GM23338 (cell line): ENCODE measurements around the gene RAB13. TPM values are rescaled to one million over a fixed set of nuclear protein-coding genes. Genes with fewer than 3 reads are reported as not detected.

ENCODE experiments used
- ATAC-seq: fragments of 200-7000 bp; cut with Tn5 transposase; 3 replicates; pipeline ENCODE4 v1.9.1; 2020
- DNase-seq: peaks from one replicate; pipeline ENCODE4 v3.0.0-alpha.2; 2015; ENCODE audit warnings: low spot score
- H2AFZ ChIP-seq: fragments of 200-600 bp; sonication (generic); 2 replicates; pipeline ENCODE4 v1.8.0; 2016; ENCODE audit warnings: antibody characterized with exemption, mild to moderate bottlenecking, moderate library complexity
- H3F3A ChIP-seq: fragments of 200-600 bp; sonication (generic); replicated peaks from 2 replicates; pipeline ENCODE4 v1.8.0; 2017; ENCODE audit warnings: antibody characterized with exemption, mixed run types, low read depth
- H3K27ac ChIP-seq: fragments of 200-600 bp; sonication (generic); 2 replicates; pipeline ENCODE4 v1.6.1; 2016; ENCODE audit warnings: low read depth
- H3K27me3 ChIP-seq: fragments of 200-600 bp; sonication (generic); 2 replicates; pipeline ENCODE4 v1.8.0; 2016; ENCODE audit warnings: mild to moderate bottlenecking, mixed run types, moderate library complexity; ENCODE audit not compliant: insufficient read depth
- H3K36me3 ChIP-seq: fragments of 200-600 bp; sonication (generic); 2 replicates; pipeline ENCODE4 v1.8.0; 2016; ENCODE audit warnings: mild to moderate bottlenecking; ENCODE audit not compliant: insufficient read depth
- H3K4me1 ChIP-seq: fragments of 200-600 bp; sonication (generic); 2 replicates; pipeline ENCODE4 v1.8.0; 2016; ENCODE audit warnings: mild to moderate bottlenecking, moderate library complexity; ENCODE audit not compliant: insufficient read depth
- H3K4me2 ChIP-seq: fragments of 200-600 bp; sonication (generic); 2 replicates; pipeline ENCODE4 v1.7.1; 2017; ENCODE audit warnings: mixed run types
- H3K4me3 ChIP-seq: fragments of 200-600 bp; sonication (generic); 2 replicates; pipeline ENCODE4 v1.6.1; 2016; ENCODE audit warnings: mixed run types
- H3K79me2 ChIP-seq: fragments of 200-600 bp; sonication (generic); replicated peaks from 2 replicates; pipeline ENCODE4 v1.8.0; 2017; ENCODE audit warnings: mild to moderate bottlenecking; ENCODE audit not compliant: insufficient read depth
- H3K9me2 ChIP-seq: fragments of 200-600 bp; sonication (generic); 2 replicates; pipeline ENCODE4 v1.8.0; 2017; ENCODE audit not compliant: insufficient read depth
- H4K20me1 ChIP-seq: fragments of 200-600 bp; sonication (generic); replicated peaks from 2 replicates; pipeline ENCODE4 v1.8.0; 2017; ENCODE audit warnings: mild to moderate bottlenecking; ENCODE audit not compliant: insufficient read depth
- H3K27ac Mint-ChIP-seq: 2 replicates; pipeline ENCODE4 v1.8.0; 2020; ENCODE audit warnings: inconsistent platforms, mild to moderate bottlenecking, moderate library complexity, mixed read lengths
- H3K27me3 Mint-ChIP-seq: 3 replicates; pipeline ENCODE4 v1.8.0; 2022; ENCODE audit warnings: low read depth, mild to moderate bottlenecking, moderate library complexity, mixed read lengths, inconsistent platforms; ENCODE audit not compliant: insufficient read depth, poor library complexity
- H3K36me3 Mint-ChIP-seq: 3 replicates; pipeline ENCODE4 v1.8.0; 2021; ENCODE audit warnings: low read depth, mild to moderate bottlenecking, inconsistent platforms, moderate library complexity, mixed read lengths
- H3K4me1 Mint-ChIP-seq: 3 replicates; pipeline ENCODE4 v1.8.0; 2020; ENCODE audit warnings: mild to moderate bottlenecking, inconsistent platforms, mixed read lengths
- H3K4me3 Mint-ChIP-seq: 3 replicates; pipeline ENCODE4 v1.8.0; 2021; ENCODE audit warnings: moderate library complexity, mild to moderate bottlenecking, inconsistent platforms, mixed read lengths
- H3K9me3 Mint-ChIP-seq: 3 replicates; pipeline ENCODE4 v1.8.0; 2020; ENCODE audit warnings: moderate library complexity, mild to moderate bottlenecking, inconsistent platforms, mixed read lengths
- CREB1 ChIP-seq: fragments of 250-450 bp; sonication (Bioruptor Pico); IDR thresholded peaks from 2 replicates; pipeline ENCODE4 v1.5.0; 2020; ENCODE audit warnings: low read depth, mild to moderate bottlenecking, moderate library complexity
- EZH2 ChIP-seq: fragments of 200-600 bp; sonication (generic); IDR thresholded peaks from one replicate; pipeline ENCODE4 v1.8.0; 2017; ENCODE audit warnings: antibody characterized with exemption, mild to moderate bottlenecking, low read depth; ENCODE audit not compliant: unreplicated experiment
- EZH2phosphoT487 ChIP-seq: fragments of 200-600 bp; sonication (generic); IDR thresholded peaks from one replicate; pipeline ENCODE4 v1.8.1; 2018; ENCODE audit warnings: antibody characterized with exemption; ENCODE audit not compliant: unreplicated experiment
- JUNB ChIP-seq: IDR thresholded peaks from one replicate; pipeline ENCODE4 v1.6.1; 2016; ENCODE audit warnings: antibody characterized with exemption; ENCODE audit not compliant: unreplicated experiment
- NANOG ChIP-seq: IDR thresholded peaks from 2 replicates; pipeline ENCODE4 v1.6.1; 2016; ENCODE audit warnings: antibody characterized with exemption, borderline replicate concordance
- POLR2AphosphoS5 ChIP-seq: IDR thresholded peaks from 2 replicates; pipeline ENCODE4 v1.6.1; 2016; ENCODE audit warnings: antibody characterized with exemption, low read depth
- STAT1 ChIP-seq: IDR thresholded peaks from one replicate; pipeline ENCODE4 v1.6.1; 2016; ENCODE audit warnings: antibody characterized with exemption; ENCODE audit not compliant: unreplicated experiment
- ZNF114 ChIP-seq: fragments of 250-450 bp; sonication (Bioruptor Pico); IDR thresholded peaks from 2 replicates; pipeline ENCODE4 v1.5.0; 2020; ENCODE audit warnings: mild to moderate bottlenecking, moderate library complexity
- ZNF331 ChIP-seq: fragments of 250-450 bp; sonication (Bioruptor Pico); IDR thresholded peaks from 2 replicates; pipeline ENCODE4 v1.5.0; 2020; ENCODE audit warnings: low read depth, mild to moderate bottlenecking, moderate library complexity
- polyA plus RNA-seq: library from polyadenylated mRNA; unstranded; fragments of >200 nt; fragmentation: Nextera tagmentation; extraction: Ambion mirVana; gene quantifications from 2 replicates; pipeline ENCODE4 v1.2.1, GENCODE V29; 2016
- total RNA-seq: library from RNA; depleted of rRNA; stranded (reverse); fragments of >200 nt; shearing (Covaris generic); gene quantifications from 2 replicates; pipeline ENCODE4 v1.2.3, GENCODE V29; 2014
- TF ChIP-seq, protein P1 (sequence below): IDR thresholded peaks from 2 replicates; pipeline ENCODE4 v1.6.1; 2016; ENCODE audit warnings: antibody characterized with exemption
- TF ChIP-seq, protein P2 (sequence below): fragments of 250-450 bp; sonication (Bioruptor Pico); IDR thresholded peaks from 2 replicates; pipeline ENCODE4 v1.5.0; 2020; ENCODE audit warnings: mild to moderate bottlenecking, moderate library complexity
- TF ChIP-seq, protein P3 (sequence below), 2 experiments: fragments of 200-600 bp in 1 of 2; sonication (generic) in 1 of 2; conservative IDR thresholded peaks; 2 replicates each; pipeline versions ENCODE4 v1.5.1 to v1.6.1; 2016 to 2017; ENCODE audit warnings: antibody characterized with exemption in 2 of 2, low read depth in 2 of 2, mild to moderate bottlenecking in 2 of 2, moderate library complexity in 1 of 2
- TF ChIP-seq, protein P4 (sequence below): IDR thresholded peaks from one replicate; pipeline ENCODE4 v1.6.1; 2018; ENCODE audit warnings: antibody characterized with exemption; ENCODE audit not compliant: unreplicated experiment

The RAB13 gene
- total and polyA plus RNA-seq, 2 experiments from 2014 or later = 38.6 to 171 TPM

DNA sequence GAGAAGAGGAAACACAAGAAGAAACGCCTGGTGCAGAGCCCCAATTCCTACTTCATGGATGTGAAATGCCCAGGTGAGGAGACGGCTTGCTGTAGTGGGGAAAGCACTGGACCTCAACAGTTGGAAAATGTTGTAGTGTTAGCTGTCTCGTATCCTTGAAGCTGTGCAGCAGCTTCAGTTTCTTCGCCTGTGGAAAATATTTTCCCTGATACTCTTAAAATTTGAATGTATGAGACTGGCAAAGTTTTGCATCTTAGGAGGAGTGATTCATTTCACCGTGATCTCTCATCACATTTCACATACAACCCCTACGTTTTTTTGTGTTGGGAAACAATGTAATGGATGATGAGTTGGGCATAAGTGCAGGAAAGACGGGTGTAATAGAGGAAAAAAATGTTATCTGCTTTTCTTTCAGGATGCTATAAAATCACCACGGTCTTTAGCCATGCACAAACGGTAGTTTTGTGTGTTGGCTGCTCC is 5.1 kb upstream of the RAB13 start:
- DNase-seq = no peak
- ATAC-seq = no peak
- H3K9me2 ChIP-seq = no peaks in the 10 kb centered on the region
- peaks cover 27% of the 10 kb centered on the region for H4K20me1 ChIP-seq
- Mint-ChIP-seq H3K4me3 (peak overlapping the region; percentile 98), H3K9me3 (peaks cover 8% of the 10 kb centered on the region; the same call in 2 of the 3 replicates), H3K27ac (peak overlapping the region; percentile 99), H3K4me1 (peaks cover 24% of the 10 kb centered on the region), H3K36me3 (peaks cover 57% of the 10 kb centered on the region), H3K27me3 (peaks cover 23% of the 10 kb centered on the region)
- peaks cover 38% of the 10 kb centered on the region for H3K36me3 ChIP-seq
- peak overlapping the region; percentile 100 for H3K4me2 ChIP-seq
- H3F3A ChIP-seq = peaks cover 38% of the 10 kb centered on the region
- H3K27ac ChIP-seq = peak overlapping the region; percentile 90
- TF ChIP-seq, protein P1, sequence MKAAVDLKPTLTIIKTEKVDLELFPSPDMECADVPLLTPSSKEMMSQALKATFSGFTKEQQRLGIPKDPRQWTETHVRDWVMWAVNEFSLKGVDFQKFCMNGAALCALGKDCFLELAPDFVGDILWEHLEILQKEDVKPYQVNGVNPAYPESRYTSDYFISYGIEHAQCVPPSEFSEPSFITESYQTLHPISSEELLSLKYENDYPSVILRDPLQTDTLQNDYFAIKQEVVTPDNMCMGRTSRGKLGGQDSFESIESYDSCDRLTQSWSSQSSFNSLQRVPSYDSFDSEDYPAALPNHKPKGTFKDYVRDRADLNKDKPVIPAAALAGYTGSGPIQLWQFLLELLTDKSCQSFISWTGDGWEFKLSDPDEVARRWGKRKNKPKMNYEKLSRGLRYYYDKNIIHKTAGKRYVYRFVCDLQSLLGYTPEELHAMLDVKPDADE = no peak
- TF ChIP-seq, protein P2, sequence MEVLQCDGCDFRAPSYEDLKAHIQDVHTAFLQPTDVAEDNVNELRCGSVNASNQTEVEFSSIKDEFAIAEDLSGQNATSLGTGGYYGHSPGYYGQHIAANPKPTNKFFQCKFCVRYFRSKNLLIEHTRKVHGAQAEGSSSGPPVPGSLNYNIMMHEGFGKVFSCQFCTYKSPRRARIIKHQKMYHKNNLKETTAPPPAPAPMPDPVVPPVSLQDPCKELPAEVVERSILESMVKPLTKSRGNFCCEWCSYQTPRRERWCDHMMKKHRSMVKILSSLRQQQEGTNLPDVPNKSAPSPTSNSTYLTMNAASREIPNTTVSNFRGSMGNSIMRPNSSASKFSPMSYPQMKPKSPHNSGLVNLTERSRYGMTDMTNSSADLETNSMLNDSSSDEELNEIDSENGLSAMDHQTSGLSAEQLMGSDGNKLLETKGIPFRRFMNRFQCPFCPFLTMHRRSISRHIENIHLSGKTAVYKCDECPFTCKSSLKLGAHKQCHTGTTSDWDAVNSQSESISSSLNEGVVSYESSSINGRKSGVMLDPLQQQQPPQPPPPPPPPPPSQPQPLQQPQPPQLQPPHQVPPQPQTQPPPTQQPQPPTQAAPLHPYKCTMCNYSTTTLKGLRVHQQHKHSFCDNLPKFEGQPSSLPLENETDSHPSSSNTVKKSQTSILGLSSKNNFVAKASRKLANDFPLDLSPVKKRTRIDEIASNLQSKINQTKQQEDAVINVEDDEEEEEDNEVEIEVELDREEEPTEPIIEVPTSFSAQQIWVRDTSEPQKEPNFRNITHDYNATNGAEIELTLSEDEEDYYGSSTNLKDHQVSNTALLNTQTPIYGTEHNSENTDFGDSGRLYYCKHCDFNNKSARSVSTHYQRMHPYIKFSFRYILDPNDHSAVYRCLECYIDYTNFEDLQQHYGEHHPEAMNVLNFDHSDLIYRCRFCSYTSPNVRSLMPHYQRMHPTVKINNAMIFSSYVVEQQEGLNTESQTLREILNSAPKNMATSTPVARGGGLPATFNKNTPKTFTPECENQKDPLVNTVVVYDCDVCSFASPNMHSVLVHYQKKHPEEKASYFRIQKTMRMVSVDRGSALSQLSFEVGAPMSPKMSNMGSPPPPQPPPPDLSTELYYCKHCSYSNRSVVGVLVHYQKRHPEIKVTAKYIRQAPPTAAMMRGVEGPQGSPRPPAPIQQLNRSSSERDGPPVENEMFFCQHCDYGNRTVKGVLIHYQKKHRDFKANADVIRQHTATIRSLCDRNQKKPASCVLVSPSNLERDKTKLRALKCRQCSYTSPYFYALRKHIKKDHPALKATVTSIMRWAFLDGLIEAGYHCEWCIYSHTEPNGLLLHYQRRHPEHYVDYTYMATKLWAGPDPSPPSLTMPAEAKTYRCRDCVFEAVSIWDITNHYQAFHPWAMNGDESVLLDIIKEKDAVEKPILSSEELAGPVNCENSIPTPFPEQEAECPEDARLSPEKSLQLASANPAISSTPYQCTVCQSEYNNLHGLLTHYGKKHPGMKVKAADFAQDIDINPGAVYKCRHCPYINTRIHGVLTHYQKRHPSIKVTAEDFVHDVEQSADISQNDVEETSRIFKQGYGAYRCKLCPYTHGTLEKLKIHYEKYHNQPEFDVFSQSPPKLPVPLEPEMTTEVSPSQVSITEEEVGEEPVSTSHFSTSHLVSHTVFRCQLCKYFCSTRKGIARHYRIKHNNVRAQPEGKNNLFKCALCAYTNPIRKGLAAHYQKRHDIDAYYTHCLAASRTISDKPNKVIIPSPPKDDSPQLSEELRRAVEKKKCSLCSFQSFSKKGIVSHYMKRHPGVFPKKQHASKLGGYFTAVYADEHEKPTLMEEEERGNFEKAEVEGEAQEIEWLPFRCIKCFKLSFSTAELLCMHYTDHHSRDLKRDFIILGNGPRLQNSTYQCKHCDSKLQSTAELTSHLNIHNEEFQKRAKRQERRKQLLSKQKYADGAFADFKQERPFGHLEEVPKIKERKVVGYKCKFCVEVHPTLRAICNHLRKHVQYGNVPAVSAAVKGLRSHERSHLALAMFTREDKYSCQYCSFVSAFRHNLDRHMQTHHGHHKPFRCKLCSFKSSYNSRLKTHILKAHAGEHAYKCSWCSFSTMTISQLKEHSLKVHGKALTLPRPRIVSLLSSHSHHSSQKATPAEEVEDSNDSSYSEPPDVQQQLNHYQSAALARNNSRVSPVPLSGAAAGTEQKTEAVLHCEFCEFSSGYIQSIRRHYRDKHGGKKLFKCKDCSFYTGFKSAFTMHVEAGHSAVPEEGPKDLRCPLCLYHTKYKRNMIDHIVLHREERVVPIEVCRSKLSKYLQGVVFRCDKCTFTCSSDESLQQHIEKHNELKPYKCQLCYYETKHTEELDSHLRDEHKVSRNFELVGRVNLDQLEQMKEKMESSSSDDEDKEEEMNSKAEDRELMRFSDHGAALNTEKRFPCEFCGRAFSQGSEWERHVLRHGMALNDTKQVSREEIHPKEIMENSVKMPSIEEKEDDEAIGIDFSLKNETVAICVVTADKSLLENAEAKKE = no peak
- no peak for TF ChIP-seq CREB1 (CRISPR knock-in tag)
- TF ChIP-seq, protein P3, sequence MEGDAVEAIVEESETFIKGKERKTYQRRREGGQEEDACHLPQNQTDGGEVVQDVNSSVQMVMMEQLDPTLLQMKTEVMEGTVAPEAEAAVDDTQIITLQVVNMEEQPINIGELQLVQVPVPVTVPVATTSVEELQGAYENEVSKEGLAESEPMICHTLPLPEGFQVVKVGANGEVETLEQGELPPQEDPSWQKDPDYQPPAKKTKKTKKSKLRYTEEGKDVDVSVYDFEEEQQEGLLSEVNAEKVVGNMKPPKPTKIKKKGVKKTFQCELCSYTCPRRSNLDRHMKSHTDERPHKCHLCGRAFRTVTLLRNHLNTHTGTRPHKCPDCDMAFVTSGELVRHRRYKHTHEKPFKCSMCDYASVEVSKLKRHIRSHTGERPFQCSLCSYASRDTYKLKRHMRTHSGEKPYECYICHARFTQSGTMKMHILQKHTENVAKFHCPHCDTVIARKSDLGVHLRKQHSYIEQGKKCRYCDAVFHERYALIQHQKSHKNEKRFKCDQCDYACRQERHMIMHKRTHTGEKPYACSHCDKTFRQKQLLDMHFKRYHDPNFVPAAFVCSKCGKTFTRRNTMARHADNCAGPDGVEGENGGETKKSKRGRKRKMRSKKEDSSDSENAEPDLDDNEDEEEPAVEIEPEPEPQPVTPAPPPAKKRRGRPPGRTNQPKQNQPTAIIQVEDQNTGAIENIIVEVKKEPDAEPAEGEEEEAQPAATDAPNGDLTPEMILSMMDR (conservative IDR thresholded peaks at IDR 0.05; ENCODE audit: low read depth in 2 of 2) = no peak
- TF ChIP-seq EZH2phosphoT487 = no peak
- TF ChIP-seq ZNF114 (CRISPR knock-in tag) = no peak
- no peak for TF ChIP-seq ZNF331 (CRISPR knock-in tag)
- no peak for TF ChIP-seq JUNB
- no peak for TF ChIP-seq NANOG
- TF ChIP-seq, protein P4, sequence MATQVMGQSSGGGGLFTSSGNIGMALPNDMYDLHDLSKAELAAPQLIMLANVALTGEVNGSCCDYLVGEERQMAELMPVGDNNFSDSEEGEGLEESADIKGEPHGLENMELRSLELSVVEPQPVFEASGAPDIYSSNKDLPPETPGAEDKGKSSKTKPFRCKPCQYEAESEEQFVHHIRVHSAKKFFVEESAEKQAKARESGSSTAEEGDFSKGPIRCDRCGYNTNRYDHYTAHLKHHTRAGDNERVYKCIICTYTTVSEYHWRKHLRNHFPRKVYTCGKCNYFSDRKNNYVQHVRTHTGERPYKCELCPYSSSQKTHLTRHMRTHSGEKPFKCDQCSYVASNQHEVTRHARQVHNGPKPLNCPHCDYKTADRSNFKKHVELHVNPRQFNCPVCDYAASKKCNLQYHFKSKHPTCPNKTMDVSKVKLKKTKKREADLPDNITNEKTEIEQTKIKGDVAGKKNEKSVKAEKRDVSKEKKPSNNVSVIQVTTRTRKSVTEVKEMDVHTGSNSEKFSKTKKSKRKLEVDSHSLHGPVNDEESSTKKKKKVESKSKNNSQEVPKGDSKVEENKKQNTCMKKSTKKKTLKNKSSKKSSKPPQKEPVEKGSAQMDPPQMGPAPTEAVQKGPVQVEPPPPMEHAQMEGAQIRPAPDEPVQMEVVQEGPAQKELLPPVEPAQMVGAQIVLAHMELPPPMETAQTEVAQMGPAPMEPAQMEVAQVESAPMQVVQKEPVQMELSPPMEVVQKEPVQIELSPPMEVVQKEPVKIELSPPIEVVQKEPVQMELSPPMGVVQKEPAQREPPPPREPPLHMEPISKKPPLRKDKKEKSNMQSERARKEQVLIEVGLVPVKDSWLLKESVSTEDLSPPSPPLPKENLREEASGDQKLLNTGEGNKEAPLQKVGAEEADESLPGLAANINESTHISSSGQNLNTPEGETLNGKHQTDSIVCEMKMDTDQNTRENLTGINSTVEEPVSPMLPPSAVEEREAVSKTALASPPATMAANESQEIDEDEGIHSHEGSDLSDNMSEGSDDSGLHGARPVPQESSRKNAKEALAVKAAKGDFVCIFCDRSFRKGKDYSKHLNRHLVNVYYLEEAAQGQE = no peak
- TF ChIP-seq EZH2 = no peak
- no peak for TF ChIP-seq POLR2AphosphoS5
- no peak for TF ChIP-seq STAT1
- peaks cover 17% of the 10 kb centered on the region for H3K4me1 ChIP-seq
- H3K27me3 ChIP-seq = no peaks in the 10 kb centered on the region
- peak overlapping the region; percentile 72 for H3K4me3 ChIP-seq
- H3K79me2 ChIP-seq = peaks cover 23% of the 10 kb centered on the region
- no peak overlapping the region for H2AFZ ChIP-seq
